Measurements from ENCODE around the gene LYRM1.

The LYRM1 gene

GRCh38 chr16:20956319-20956718 lies 55.7 kb downstream of the LYRM1 start:
- no peaks in the 10 kb centered on the region for H3K79me2 ChIP-seq (ENCODE audit: insufficient read depth, low read length)
- H3K36me3 ChIP-seq (ENCODE audit: low read length): no peaks in the 10 kb centered on the region
- H3K9ac ChIP-seq (ENCODE audit: low read length): no peak overlapping the region
- no peaks in the 10 kb centered on the region for H3K9me2 ChIP-seq (replicated peaks; ENCODE audit: insufficient read depth, low read length)
- no peaks in the 10 kb centered on the region for H3K27me3 ChIP-seq (ENCODE audit: low read length)
- H3K9me3 ChIP-seq (ENCODE audit: insufficient read depth, low read length): no peaks in the 10 kb centered on the region
- TF ChIP-seq EZH2phosphoT487 (conservative IDR thresholded peaks at IDR 0.05; ENCODE audit: low read length): no peak
- TF ChIP-seq CTCF (IDR thresholded peaks at IDR 0.05; ENCODE audit: insufficient read depth, low read length, poor library complexity, severe bottlenecking): no peak
- no peak overlapping the region for H2AFZ ChIP-seq (ENCODE audit: low read depth, low read length, severe bottlenecking)
- H3K4me2 ChIP-seq (ENCODE audit: low read depth, low read length, poor library complexity, severe bottlenecking): no peak overlapping the region
- H4K20me1 ChIP-seq (ENCODE audit: low read depth, low read length): no peaks in the 10 kb centered on the region
- no peaks in the 10 kb centered on the region for H3F3A ChIP-seq (ENCODE audit: insufficient read depth)
- no peak overlapping the region for H3K4me3 ChIP-seq (ENCODE audit: insufficient read depth, low read length, poor library complexity, severe bottlenecking)
- no peak overlapping the region for H3K27ac ChIP-seq (ENCODE audit: low read depth, low read length)

- Histone ChIP-seq H3K9ac (ENCODE audit: low read length) (no peak overlapping the region), H3K9me3 (ENCODE audit: insufficient read depth, low read length) (no peaks in the 10 kb centered on the region)
Observed at GRCh38 chr16:20957153-20957552, 56.6 kb downstream of the LYRM1 start.

GRCh38 chr16:20960899-20961298 lies 60.3 kb downstream of the LYRM1 start:
- Histone ChIP-seq H3K9ac (ENCODE audit: low read length) (no peak overlapping the region), H3K27ac (ENCODE audit: low read depth, low read length) (no peak overlapping the region), H3F3A (ENCODE audit: insufficient read depth) (no peaks in the 10 kb centered on the region), H3K4me2 (ENCODE audit: low read depth, low read length, poor library complexity, severe bottlenecking) (no peak overlapping the region), H2AFZ (ENCODE audit: low read depth, low read length, severe bottlenecking) (no peak overlapping the region), H3K27me3 (ENCODE audit: low read length) (no peaks in the 10 kb centered on the region), H3K9me2 (replicated peaks; ENCODE audit: insufficient read depth, low read length) (no peaks in the 10 kb centered on the region), H3K4me3 (ENCODE audit: insufficient read depth, low read length, poor library complexity, severe bottlenecking) (no peak overlapping the region), H3K9me3 (ENCODE audit: insufficient read depth, low read length) (no peaks in the 10 kb centered on the region), H3K36me3 (ENCODE audit: low read length) (no peaks in the 10 kb centered on the region), H4K20me1 (ENCODE audit: low read depth, low read length) (no peaks in the 10 kb centered on the region), H3K79me2 (ENCODE audit: insufficient read depth, low read length) (no peaks in the 10 kb centered on the region)
- TF ChIP-seq CTCF (IDR thresholded peaks at IDR 0.05; ENCODE audit: insufficient read depth, low read length, poor library complexity, severe bottlenecking) (no peak), EZH2phosphoT487 (conservative IDR thresholded peaks at IDR 0.05; ENCODE audit: low read length) (no peak)

More at GRCh38 chr16:20957153-20957552, 56.6 kb downstream of the LYRM1 start:
- Histone ChIP-seq H3K9me2 (replicated peaks; ENCODE audit: insufficient read depth, low read length) (no peaks in the 10 kb centered on the region), H3K79me2 (ENCODE audit: insufficient read depth, low read length) (no peaks in the 10 kb centered on the region), H3K4me2 (ENCODE audit: low read depth, low read length, poor library complexity, severe bottlenecking) (no peak overlapping the region), H4K20me1 (ENCODE audit: low read depth, low read length) (no peaks in the 10 kb centered on the region), H3K27ac (ENCODE audit: low read depth, low read length) (no peak overlapping the region), H3K27me3 (ENCODE audit: low read length) (no peaks in the 10 kb centered on the region), H3K36me3 (ENCODE audit: low read length) (no peaks in the 10 kb centered on the region), H3K4me3 (ENCODE audit: insufficient read depth, low read length, poor library complexity, severe bottlenecking) (no peak overlapping the region), H3F3A (ENCODE audit: insufficient read depth) (no peaks in the 10 kb centered on the region), H2AFZ (ENCODE audit: low read depth, low read length, severe bottlenecking) (no peak overlapping the region)
- TF ChIP-seq CTCF (IDR thresholded peaks at IDR 0.05; ENCODE audit: insufficient read depth, low read length, poor library complexity, severe bottlenecking): no peak
- no peak for TF ChIP-seq EZH2phosphoT487 (conservative IDR thresholded peaks at IDR 0.05; ENCODE audit: low read length)
